Right lobe of liver (tissue), 6 donors: Measurements from ENCODE around the gene CRAMP1. TPM values are rescaled to one million over a fixed set of nuclear protein-coding genes. Genes with fewer than 3 reads are reported as not detected.

Source experiments
- ATAC-seq, 4 donors: fragments of 200-7000 bp; cut with Tn5 transposase; one replicate each; pipeline ENCODE4 v1.9.1; 2020; ENCODE audit warnings: mild to moderate bottlenecking in 4 of 4, moderate library complexity in 4 of 4
- DNase-seq, 3 donors: peaks; one replicate each; pipeline ENCODE4 v3.0.0-alpha.2; 2020
- H3K27ac ChIP-seq, 3 donors: fragments of 200-600 bp; one replicate each; pipeline ENCODE4 v1.8.0; 2022
- H3K27me3 ChIP-seq, 2 donors: fragments of 200-600 bp; one replicate each; pipeline ENCODE4 v1.8.0; 2022
- H3K36me3 ChIP-seq, 4 donors: fragments of 200-600 bp; sonication (generic) in 1 of 4; one replicate each; pipeline versions ENCODE4 v1.5.1 to v1.8.0; 2017 to 2022; ENCODE audit warnings: control low read depth in 1 of 4
- H3K4me1 ChIP-seq, 4 donors: fragments of 200-600 bp; sonication (generic) in 1 of 4; one replicate each; pipeline versions ENCODE4 v1.5.1 to v1.8.0; 2017 to 2022; ENCODE audit warnings: control low read depth in 1 of 4
- H3K4me3 ChIP-seq, 3 donors: fragments of 200-600 bp; one replicate each; pipeline ENCODE4 v1.8.0; 2022
- H3K9me3 ChIP-seq, 4 donors: fragments of 200-600 bp; sonication (generic) in 1 of 4; one replicate each; pipeline versions ENCODE4 v1.5.1 to v1.8.0; 2017 to 2022; ENCODE audit warnings: control low read depth in 1 of 4
- CTCF ChIP-seq, 4 donors: fragments of 200-600 bp in 3 of 4; fragments of 450-650 bp in 1 of 4; IDR thresholded peaks; one replicate each; pipeline versions ENCODE4 v1.5.1 to v1.8.0; 2016 to 2022; ENCODE audit warnings: antibody characterized with exemption in 4 of 4, mild to moderate bottlenecking in 2 of 4
- POLR2A ChIP-seq: fragments of 450-650 bp; IDR thresholded peaks from one replicate; pipeline ENCODE4 v1.6.1; 2017; ENCODE audit warnings: antibody characterized with exemption, mild to moderate bottlenecking
- WGBS: methylation state at CpG from one replicate; pipeline ENCODE4 v1.1.6; 2018; ENCODE audit warnings: low coverage, low lambda C conversion rate; ENCODE audit not compliant: insufficient coverage; ENCODE audit errors: missing lambda C conversion rate; 5-methylcytosine and 5-hydroxymethylcytosine counted together
- intact Hi-C, 2 donors: fragments of 100-400 bp; cut with DNase I; formaldehyde crosslinking; loops; one replicate each; pipeline versions ENCODE4 v1.11.2 to v1.14.1; 2022
- total RNA-seq, 6 experiments: library from RNA; depleted of rRNA in 2 of 6; stranded (reverse); fragments of >200 nt in 2 of 6; fragmentation: NEBNext Ultra II Directional in 3 of 6; extraction: Animal tissue kit (Norgen Biotek cat#: 25700) in 3 of 6; gene quantifications; one replicate each; pipeline versions ENCODE4 v1.1.0 to v1.2.4, GENCODE V29; 2016 to 2023
- donor health status: DM: no; HTN: yes; CAD: no.
- donor health status: DM: no; HTN: no; CAD: no.
- donor health status: DM: no; HTN: no; CAD: no.
- donor health status: DM: no; HTN: yes; CAD: no.
- donor health status: DM: no; HTN: yes; CAD: no.

Gene CRAMP1
- total RNA-seq, 6 experiments from 2014 or later = 2.9 to 8.4 (median 5.8) TPM

- Histone ChIP-seq H3K27me3 (no peaks in the 10 kb centered on the region), H3K27ac (peak overlapping the region; percentile 44 to 64 (median 46)), H3K9me3 (no peaks in the 10 kb centered on the region), H3K4me1 (peaks cover 0 to 26% (median 8%) of the 10 kb centered on the region in 4 donors), H3K36me3 (no peaks in the 10 kb centered on the region), H3K4me3 (peak overlapping the region; percentile 61 to 96 (median 64))
- DNase-seq (peak; percentile 87 to 88 (median 87)), ATAC-seq (peak; percentile 78 to 81 (median 80))
- intact Hi-C loops = loop anchor here in 1 of 2 donors (10.0 kb wide), 1 partner anchor 55 kb away; no protein-coding TSS in a partner anchor
- no peak for TF ChIP-seq POLR2A
- no peak for TF ChIP-seq CTCF (IDR thresholded peaks at IDR 0.05)
- WGBS = under 1% methylated on average over 21 of the region's 90 CpGs
Observed at GRCh38 chr16:1610071-1610898, 1.9 kb upstream of the CRAMP1 start.

- Histone ChIP-seq H3K4me1 (peaks cover 0 to 29% (median 8%) of the 10 kb centered on the region in 4 donors), H3K9me3 (no peaks in the 10 kb centered on the region), H3K27ac (peak overlapping the region; percentile 44 to 77 (median 64)), H3K4me3 (peak overlapping the region; percentile 61 to 96 (median 64)), H3K27me3 (no peaks in the 10 kb centered on the region), H3K36me3 (peaks cover 0 to 3% (median 0%) of the 10 kb centered on the region in 4 donors)
- intact Hi-C loops = loop anchor here in 1 of 2 donors (10.0 kb wide), 1 partner anchor 54 kb away; no protein-coding TSS in a partner anchor
- DNase-seq (no peak), ATAC-seq (peak; percentile 26 to 36 (median 32))
- TF ChIP-seq CTCF (IDR thresholded peaks at IDR 0.05) (no peak), POLR2A (no peak)
- 4% methylated on average over 24 of the region's 60 CpGs for WGBS
Observed at GRCh38 chr16:1610899-1611632, 1.1 kb upstream of the CRAMP1 start.

GRCh38 chr16:1613211-1613622 lies 1.1 kb downstream of the CRAMP1 start:
- TF ChIP-seq CTCF (IDR thresholded peaks at IDR 0.05) (no peak), POLR2A (no peak)
- DNase-seq (no peak), ATAC-seq (no peak)
- Histone ChIP-seq H3K4me1 (peaks cover 0 to 39% (median 8%) of the 10 kb centered on the region in 4 donors), H3K27me3 (no peaks in the 10 kb centered on the region), H3K4me3 (peak overlapping the region; percentile 82 to 96 (median 95)), H3K36me3 (peaks cover 0 to 19% (median 2%) of the 10 kb centered on the region in 4 donors), H3K27ac (no peak overlapping the region), H3K9me3 (no peaks in the 10 kb centered on the region)
- WGBS = 2% methylated on average over 12 of the region's 20 CpGs
- intact Hi-C loops = loop anchor here in 1 of 2 donors (10.0 kb wide), 1 partner anchor 52 kb away; no protein-coding TSS in a partner anchor

- intact Hi-C loops = loop anchor here in 1 of 2 donors (10.0 kb wide), 1 partner anchor 51 kb away; no protein-coding TSS in a partner anchor
- Histone ChIP-seq H3K27ac (peak overlapping the region in 1 of 3 donors; percentile 12), H3K36me3 (peaks cover 0 to 19% (median 3%) of the 10 kb centered on the region in 4 donors), H3K4me3 (peak overlapping the region; percentile 82 to 96 (median 95)), H3K4me1 (peaks cover 0 to 39% (median 8%) of the 10 kb centered on the region in 4 donors), H3K9me3 (no peaks in the 10 kb centered on the region), H3K27me3 (no peaks in the 10 kb centered on the region)
- ATAC-seq (no peak), DNase-seq (peak in 1 of 3 donors; percentile 53)
- WGBS = 2% methylated on average over 10 of the region's 72 CpGs
- TF ChIP-seq POLR2A (no peak), CTCF (IDR thresholded peaks at IDR 0.05) (no peak)
Observed at GRCh38 chr16:1613728-1614455, 1.7 kb downstream of the CRAMP1 start.
